ENCODE measurements around the gene CLK3. TPM values are rescaled to one million over a fixed set of nuclear protein-coding genes. Genes with fewer than 3 reads are reported as not detected.

CLK3 gene
- polyA plus RNA-seq, 6 donors from 2014 or later: 53.1 to 118 (median 61.9) TPM

DNA sequence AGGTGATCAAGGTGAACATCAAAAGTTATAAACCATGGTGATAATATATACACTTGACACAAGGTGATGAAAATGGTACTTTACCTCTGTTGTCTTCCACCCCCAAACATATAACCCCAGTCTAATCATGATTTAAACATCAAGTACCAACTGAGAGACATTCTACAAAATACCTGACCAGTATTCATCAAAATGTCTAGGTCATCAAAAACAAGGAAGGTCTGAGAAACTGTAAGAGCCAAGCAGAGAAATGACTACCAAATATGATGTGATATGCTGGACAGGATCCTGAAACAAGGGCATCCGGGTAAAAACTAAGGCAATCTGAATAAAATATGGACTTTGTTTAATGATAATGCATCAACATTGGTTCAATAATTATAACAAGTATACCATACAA lies 52.3 kb downstream of the CLK3 start:
- Mint-ChIP-seq H3K27ac (no peak overlapping the region), H3K4me3 (no peak overlapping the region), H3K27me3 (no peaks in the 10 kb centered on the region), H3K36me3 (peaks cover 6 to 11% of the 10 kb centered on the region in 2 donors), H3K9me3 (no peaks in the 10 kb centered on the region), H3K4me1 (peaks cover 0 to 7% (median 0%) of the 10 kb centered on the region in 3 donors)
- DNase-seq (no peak), ATAC-seq (ENCODE audit: low read depth in 2 of 2) (no peak)

- peaks cover 1 to 17% (median 4%) of the 10 kb centered on the region in 3 donors for H3K4me1 Mint-ChIP-seq
- H3K9me3 Mint-ChIP-seq: no peaks in the 10 kb centered on the region
- peak overlapping the region in 1 of 6 donors; percentile 11 for H3K27ac Mint-ChIP-seq
- peaks cover 11 to 23% of the 10 kb centered on the region in 2 donors for H3K36me3 Mint-ChIP-seq
- DNase-seq (no peak), ATAC-seq (ENCODE audit: low read depth in 2 of 2) (no peak)
- no peaks in the 10 kb centered on the region for H3K27me3 Mint-ChIP-seq
- no peak overlapping the region for H3K4me3 Mint-ChIP-seq
Observed at GRCh38 chr15:74669627-74670026, 54.0 kb downstream of the CLK3 start.

- no peak for ATAC-seq (ENCODE audit: low read depth in 2 of 2)
- H3K9me3 Mint-ChIP-seq: no peaks in the 10 kb centered on the region
- H3K4me3 Mint-ChIP-seq: no peak overlapping the region
- H3K27ac Mint-ChIP-seq: peak overlapping the region in 1 of 6 donors; percentile 3
- H3K4me1 Mint-ChIP-seq: peaks cover 11 to 24% (median 16%) of the 10 kb centered on the region in 3 donors
- DNase-seq: no peak
- H3K36me3 Mint-ChIP-seq: peaks cover 5 to 24% of the 10 kb centered on the region in 2 donors
- H3K27me3 Mint-ChIP-seq: no peaks in the 10 kb centered on the region
Observed at GRCh38 chr15:74674161-74674560, 58.5 kb downstream of the CLK3 start.

DNA sequence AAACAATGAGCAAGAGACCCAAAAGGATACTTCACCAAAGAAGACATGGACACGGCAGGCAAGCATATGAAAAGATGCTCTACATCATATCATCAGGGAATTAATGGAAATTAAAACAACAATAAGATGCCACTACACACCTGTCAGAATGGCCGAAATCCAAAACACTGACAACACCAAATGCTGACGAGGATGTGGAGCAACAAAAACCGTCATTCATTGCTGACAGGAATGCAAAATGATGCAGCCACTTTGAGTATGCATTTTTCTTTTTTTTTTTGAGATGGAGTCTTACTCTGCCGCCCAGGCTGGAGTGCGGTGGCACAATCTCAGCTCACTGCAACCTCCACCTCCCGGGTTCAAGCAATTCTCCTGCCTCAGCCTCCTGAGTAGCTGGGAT lies 61.2 kb downstream of the CLK3 start:
- peaks cover 16 to 24% (median 23%) of the 10 kb centered on the region in 3 donors for H3K4me1 Mint-ChIP-seq
- no peak for DNase-seq
- peaks cover 6 to 24% of the 10 kb centered on the region in 2 donors for H3K36me3 Mint-ChIP-seq
- H3K27me3 Mint-ChIP-seq: no peaks in the 10 kb centered on the region
- no peak for ATAC-seq (ENCODE audit: low read depth in 2 of 2)
- H3K9me3 Mint-ChIP-seq: no peaks in the 10 kb centered on the region
- no peak overlapping the region for H3K4me3 Mint-ChIP-seq
- H3K27ac Mint-ChIP-seq: peak overlapping the region in 1 of 6 donors; percentile 81

Other genes starting within 250 kb of the CLK3 start
- not detected for gene CYP11A1, start 248.2 kb upstream of the CLK3 start, polyA plus RNA-seq (ENCODE audit: low read depth in 6 of 6)
- gene SEMA7A, start 181.9 kb upstream of the CLK3 start, polyA plus RNA-seq (ENCODE audit: low read depth in 6 of 6): 1 to 10 TPM in 2 of 6 donors, under 1 TPM in 3, not detected in 1; 0.10 to 1.5 (median 0.62) TPM
- gene UBL7, start 154.7 kb upstream of the CLK3 start, polyA plus RNA-seq (ENCODE audit: low read depth in 6 of 6): 100 to 1,000 TPM; 113 to 143 (median 134) TPM
- 10 to 100 TPM in 1 of 6 donors, 1 to 10 TPM in 5; 3.0 to 13.6 (median 5.4) TPM for gene ARID3B, start 74.6 kb upstream of the CLK3 start, polyA plus RNA-seq (ENCODE audit: low read depth in 6 of 6)
- 10 to 100 TPM; 14.4 to 30.1 (median 24.1) TPM for gene EDC3, start 80.2 kb downstream of the CLK3 start, polyA plus RNA-seq (ENCODE audit: low read depth in 6 of 6)
- gene CYP1A1, start 109.7 kb downstream of the CLK3 start, polyA plus RNA-seq (ENCODE audit: low read depth in 6 of 6): not detected
- gene CYP1A2, start 133.0 kb downstream of the CLK3 start, polyA plus RNA-seq (ENCODE audit: low read depth in 6 of 6): not detected
- gene CSK, start 166.2 kb downstream of the CLK3 start, polyA plus RNA-seq (ENCODE audit: low read depth in 6 of 6): 100 to 1,000 TPM; 176 to 273 (median 216) TPM
- not detected for gene LMAN1L, start 197.0 kb downstream of the CLK3 start, polyA plus RNA-seq (ENCODE audit: low read depth in 6 of 6)
- gene CPLX3, start 210.8 kb downstream of the CLK3 start, polyA plus RNA-seq (ENCODE audit: low read depth in 6 of 6): not detected
- 10 to 100 TPM in 5 of 6 donors, 1 to 10 TPM in 1; 9.3 to 21.5 (median 13.1) TPM for gene ULK3, start 227.3 kb downstream of the CLK3 start, polyA plus RNA-seq (ENCODE audit: low read depth in 6 of 6)